Measurements from ENCODE around the gene PRB4.

Gene PRB4

GRCh38 chr12:11264501-11264900, 45.7 kb downstream of the PRB4 start:
- TF ChIP-seq ZBTB7A (IDR thresholded peaks at IDR 0.05; ENCODE audit: low read depth) = no peak

Measured in Ishikawa (cell line).